Karpas-422 (cell line): ENCODE data around the gene FOXP4. TPM values are rescaled to one million over a fixed set of nuclear protein-coding genes. Genes with fewer than 3 reads are reported as not detected.

ENCODE experiments used
- DNase-seq: peaks from one replicate; pipeline ENCODE4 v3.0.0-alpha.2; 2015
- H2AFZ ChIP-seq: fragments of 200-600 bp; sonication (generic); 2 replicates; pipeline ENCODE4 v1.6.1; 2014; ENCODE audit warnings: antibody characterized with exemption, low read length, mixed read lengths
- H3K27ac ChIP-seq: fragments of 200-600 bp; sonication (generic); 2 replicates; pipeline ENCODE4 v1.5.1; 2014; ENCODE audit warnings: mild to moderate bottlenecking, low read length, moderate library complexity
- H3K27me3 ChIP-seq: fragments of 200-600 bp; sonication (generic); 2 replicates; pipeline ENCODE4 v1.6.1; 2014; ENCODE audit warnings: low read length, mixed read lengths
- H3K36me3 ChIP-seq: fragments of 200-600 bp; sonication (generic); 2 replicates; pipeline ENCODE4 v1.6.1; 2014; ENCODE audit warnings: low read length, mixed read lengths; ENCODE audit not compliant: insufficient read depth
- H3K4me1 ChIP-seq: fragments of 200-600 bp; sonication (generic); 2 replicates; pipeline ENCODE4 v1.6.1; 2014; ENCODE audit warnings: mild to moderate bottlenecking, low read length, mixed read lengths
- H3K4me2 ChIP-seq: fragments of 200-600 bp; sonication (generic); 2 replicates; pipeline ENCODE4 v1.6.1; 2014; ENCODE audit warnings: low read length, low read depth, mild to moderate bottlenecking; ENCODE audit not compliant: poor library complexity, severe bottlenecking
- H3K4me3 ChIP-seq: fragments of 200-600 bp; sonication (generic); 2 replicates; pipeline ENCODE4 v1.5.1; 2014; ENCODE audit warnings: mild to moderate bottlenecking, antibody characterized with exemption, low read length, mixed read lengths
- H3K79me2 ChIP-seq: fragments of 200-600 bp; sonication (generic); 2 replicates; pipeline ENCODE4 v1.6.1; 2014; ENCODE audit warnings: mild to moderate bottlenecking, low read length, mixed read lengths
- H3K9ac ChIP-seq: fragments of 200-600 bp; sonication (generic); 2 replicates; pipeline ENCODE4 v1.6.0; 2014; ENCODE audit warnings: low read length
- H3K9me2 ChIP-seq: fragments of 200-600 bp; sonication (generic), shearing (Covaris generic); replicated peaks from 2 replicates; pipeline ENCODE4 v1.6.0; 2014; ENCODE audit warnings: mild to moderate bottlenecking, low read length, moderate library complexity; ENCODE audit not compliant: insufficient read depth
- H3K9me3 ChIP-seq: fragments of 300-700, 200-600 bp; sonication (generic); 2 replicates; pipeline ENCODE4 v1.6.1; 2014; ENCODE audit warnings: low read length, mixed read lengths
- H4K20me1 ChIP-seq: fragments of 200-600 bp; sonication (generic); 2 replicates; pipeline ENCODE4 v1.6.1; 2014; ENCODE audit warnings: mild to moderate bottlenecking, antibody characterized with exemption, low read length, low read depth; ENCODE audit not compliant: insufficient read depth
- total RNA-seq: library from RNA; depleted of rRNA; stranded (reverse); fragments of >200 nt; shearing (Covaris generic); gene quantifications from 2 replicates; pipeline ENCODE4 v1.2.3, GENCODE V29; 2014; ENCODE audit warnings: low replicate concordance

FOXP4 gene
- total RNA-seq, 1 experiment from 2014 or later: 5.0 TPM

DNA sequence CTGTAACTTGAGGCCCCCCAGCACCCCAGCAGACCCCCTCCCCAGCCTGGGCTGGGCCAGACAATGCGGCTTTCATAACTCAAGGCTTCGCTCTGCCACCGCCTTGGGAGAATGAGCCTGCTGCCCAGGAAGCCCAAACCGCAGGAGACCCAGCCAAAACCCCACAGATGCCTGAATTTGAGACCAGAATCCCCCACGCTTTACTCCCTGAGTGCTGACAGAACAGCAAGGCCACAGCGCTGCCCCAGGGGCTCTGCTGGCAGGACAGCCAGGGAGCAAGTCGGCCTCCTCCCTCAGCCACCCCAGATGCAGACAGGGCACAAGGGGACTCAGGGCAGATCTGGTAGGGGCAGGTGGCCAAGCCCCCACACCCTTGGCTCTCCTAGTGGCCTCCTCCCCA, 94.2 kb downstream of the FOXP4 start:
- DNase-seq: no peak

DNA sequence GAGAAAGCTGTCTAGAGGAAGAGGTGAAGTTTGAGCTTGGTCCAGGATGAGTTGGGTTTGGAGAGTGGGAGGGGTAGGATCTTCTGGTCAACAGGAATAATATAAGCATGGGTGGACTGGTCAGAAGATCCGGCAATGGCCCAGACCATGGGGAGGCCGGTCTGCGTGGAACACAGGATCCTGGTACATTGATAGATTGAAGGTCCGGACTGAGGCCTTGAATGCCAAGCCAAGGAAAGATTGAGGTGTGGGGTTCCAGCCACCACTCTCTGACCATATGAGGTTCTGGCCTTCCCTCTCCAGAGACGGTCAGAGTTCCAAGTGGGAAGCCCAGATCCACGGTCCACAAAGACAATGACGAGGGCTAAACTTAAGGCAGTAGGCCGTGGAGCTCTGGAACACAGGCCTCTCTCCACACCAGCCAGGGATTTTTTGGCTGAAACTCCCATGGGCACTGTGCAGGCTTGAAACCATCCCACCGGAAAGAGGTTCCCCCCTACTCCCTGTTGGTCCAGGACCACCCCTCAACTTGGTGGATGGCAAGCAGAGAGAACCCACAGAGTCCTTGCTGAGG, 95.3 kb downstream of the FOXP4 start:
- H3K79me2 ChIP-seq: no peaks in the 10 kb centered on the region
- H3K4me3 ChIP-seq: no peak overlapping the region
- no peaks in the 10 kb centered on the region for H3K27me3 ChIP-seq
- H2AFZ ChIP-seq: no peak overlapping the region
- no peak overlapping the region for H3K9ac ChIP-seq
- H3K4me2 ChIP-seq: no peak overlapping the region
- H3K4me1 ChIP-seq: no peaks in the 10 kb centered on the region
- no peak for DNase-seq
- H3K9me3 ChIP-seq: no peaks in the 10 kb centered on the region
- H3K9me2 ChIP-seq: no peaks in the 10 kb centered on the region
- no peaks in the 10 kb centered on the region for H4K20me1 ChIP-seq
- H3K36me3 ChIP-seq: no peaks in the 10 kb centered on the region
- no peak overlapping the region for H3K27ac ChIP-seq

More for the DNA sequence above, 94.2 kb downstream of the FOXP4 start:
- H3K4me1 ChIP-seq: no peaks in the 10 kb centered on the region
- H3K27ac ChIP-seq: no peak overlapping the region
- no peaks in the 10 kb centered on the region for H3K27me3 ChIP-seq
- H3K4me2 ChIP-seq: no peak overlapping the region
- H2AFZ ChIP-seq: no peak overlapping the region
- no peaks in the 10 kb centered on the region for H4K20me1 ChIP-seq
- no peak overlapping the region for H3K4me3 ChIP-seq
- H3K9ac ChIP-seq: no peak overlapping the region
- H3K9me3 ChIP-seq: no peaks in the 10 kb centered on the region
- no peaks in the 10 kb centered on the region for H3K9me2 ChIP-seq
- no peaks in the 10 kb centered on the region for H3K79me2 ChIP-seq
- H3K36me3 ChIP-seq: no peaks in the 10 kb centered on the region

DNA sequence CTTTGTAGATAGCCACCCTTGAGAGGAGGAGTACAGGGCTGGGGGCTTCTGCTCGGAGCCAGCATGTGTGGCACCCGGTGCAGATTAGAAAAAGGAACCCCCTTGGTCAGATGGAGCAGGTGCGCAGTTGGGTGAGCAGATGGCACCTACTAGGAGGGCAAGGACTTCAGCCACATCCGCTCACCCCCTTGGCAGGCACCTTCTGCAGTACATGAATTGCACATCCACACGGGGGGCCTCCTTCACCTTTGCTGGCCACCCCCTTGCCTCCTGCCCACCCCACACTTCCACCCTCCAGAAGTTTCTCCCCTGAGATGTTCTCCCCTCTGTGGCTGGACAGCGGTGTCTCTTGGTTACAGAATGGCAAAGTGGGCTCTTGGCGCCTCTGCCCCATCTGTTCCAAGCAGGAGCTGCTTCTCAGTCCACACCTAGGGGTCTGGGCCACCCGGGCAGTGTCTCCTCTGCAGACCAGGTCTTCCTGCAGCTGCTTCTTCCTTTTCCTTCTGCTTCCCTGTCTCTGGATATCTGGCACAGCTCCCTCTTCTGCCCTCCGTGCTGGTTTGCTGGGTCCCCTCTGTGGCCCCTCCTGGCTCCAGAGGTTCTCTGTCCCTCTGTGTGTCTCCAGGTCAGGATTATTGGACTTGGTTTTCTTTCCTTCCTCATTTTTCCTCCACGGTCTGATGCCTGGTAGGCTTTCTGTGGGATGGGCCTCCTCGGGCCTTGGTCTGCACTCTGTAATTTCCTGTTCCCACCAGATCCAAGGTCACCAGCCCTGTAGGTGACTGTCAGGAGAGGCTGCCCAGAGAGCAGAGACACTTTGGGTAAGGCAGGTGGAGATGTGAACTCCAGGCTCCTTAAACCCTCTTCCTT, 96.1 kb downstream of the FOXP4 start:
- no peaks in the 10 kb centered on the region for H4K20me1 ChIP-seq
- H3K4me2 ChIP-seq: no peak overlapping the region
- no peak overlapping the region for H3K4me3 ChIP-seq
- no peaks in the 10 kb centered on the region for H3K4me1 ChIP-seq
- no peak overlapping the region for H3K27ac ChIP-seq
- H3K9me2 ChIP-seq: no peaks in the 10 kb centered on the region
- H3K79me2 ChIP-seq: no peaks in the 10 kb centered on the region
- H3K9me3 ChIP-seq: no peaks in the 10 kb centered on the region
- no peaks in the 10 kb centered on the region for H3K36me3 ChIP-seq
- no peak for DNase-seq
- H3K27me3 ChIP-seq: no peaks in the 10 kb centered on the region
- H2AFZ ChIP-seq: no peak overlapping the region
- H3K9ac ChIP-seq: no peak overlapping the region

DNA sequence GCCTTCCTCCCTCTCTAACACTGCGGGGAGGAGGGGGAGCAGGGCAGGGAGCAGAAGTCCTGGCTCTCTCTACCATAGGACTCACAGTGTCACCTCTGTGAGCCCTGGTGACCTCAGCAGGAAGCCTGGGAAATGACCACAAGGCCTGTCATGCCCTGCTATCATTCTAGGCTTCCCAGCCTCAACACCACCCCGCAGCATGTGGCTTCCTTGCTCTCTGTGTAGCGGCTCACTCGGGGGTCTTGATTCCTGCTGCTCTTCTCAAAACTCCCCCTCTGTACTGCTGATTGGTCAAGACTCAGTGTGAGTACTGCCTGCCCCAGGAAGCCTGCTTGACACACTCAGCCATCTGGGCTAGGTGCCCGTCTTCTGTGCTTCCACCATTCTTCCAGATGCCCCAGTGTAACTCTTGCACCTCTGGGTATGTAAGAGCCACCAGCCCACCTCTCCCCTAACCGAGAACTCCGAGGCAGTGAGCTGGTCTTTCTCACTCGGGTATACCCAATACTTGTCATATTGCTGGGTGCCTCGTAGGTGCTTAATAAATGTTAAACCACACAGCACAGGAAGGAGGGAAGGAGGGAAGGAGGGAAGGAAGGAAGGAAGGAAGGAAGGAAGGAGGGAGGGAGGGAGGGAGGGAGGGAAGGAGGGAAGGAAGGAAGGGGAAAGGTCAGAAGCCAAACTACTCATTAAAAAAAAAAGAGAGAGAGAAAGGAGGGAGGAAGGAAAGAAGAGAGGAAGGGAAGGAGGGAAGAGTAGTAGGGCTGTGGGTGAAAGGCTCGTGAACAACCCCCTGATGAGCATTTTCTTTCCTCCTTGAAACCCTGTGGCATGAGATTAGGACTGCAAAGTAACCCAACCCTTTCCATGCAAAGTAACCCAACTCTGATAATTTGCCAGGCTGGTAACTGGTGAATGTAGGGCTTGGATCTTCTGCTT, 97.0 kb downstream of the FOXP4 start:
- Histone ChIP-seq H3K4me2 (no peak overlapping the region), H3K9ac (no peak overlapping the region), H3K9me3 (no peaks in the 10 kb centered on the region)

DNA sequence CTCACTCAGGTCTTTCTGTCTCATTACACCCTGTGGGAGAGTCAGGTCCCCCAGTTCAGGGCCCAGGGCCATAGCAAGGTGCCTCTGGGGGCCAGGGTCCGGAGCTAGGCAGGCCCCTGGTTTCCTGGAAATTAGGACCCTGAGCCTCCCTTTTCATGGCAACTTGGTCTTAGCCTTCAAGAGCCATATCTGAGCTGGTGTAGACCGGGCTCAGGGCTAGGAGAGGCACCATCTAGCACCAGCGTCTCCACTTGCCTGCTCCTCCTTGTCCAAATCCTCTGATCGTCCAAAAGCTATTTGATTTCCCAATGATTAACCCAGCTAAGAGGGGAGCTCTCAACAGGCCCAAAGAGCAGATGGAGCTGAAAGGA, 97.7 kb downstream of the FOXP4 start:
- H3K4me3 ChIP-seq: no peak overlapping the region
- no peaks in the 10 kb centered on the region for H3K9me2 ChIP-seq
- H2AFZ ChIP-seq: no peak overlapping the region
- no peak overlapping the region for H3K4me2 ChIP-seq
- DNase-seq: no peak
- H3K79me2 ChIP-seq: no peaks in the 10 kb centered on the region
- H3K4me1 ChIP-seq: no peaks in the 10 kb centered on the region
- H3K27me3 ChIP-seq: no peaks in the 10 kb centered on the region
- H3K27ac ChIP-seq: no peak overlapping the region
- H3K9ac ChIP-seq: no peak overlapping the region
- no peaks in the 10 kb centered on the region for H3K36me3 ChIP-seq
- H3K9me3 ChIP-seq: no peaks in the 10 kb centered on the region
- no peaks in the 10 kb centered on the region for H4K20me1 ChIP-seq

More for the DNA sequence above, 97.0 kb downstream of the FOXP4 start:
- no peaks in the 10 kb centered on the region for H3K36me3 ChIP-seq
- no peaks in the 10 kb centered on the region for H3K9me2 ChIP-seq
- no peak overlapping the region for H3K27ac ChIP-seq
- H3K79me2 ChIP-seq: no peaks in the 10 kb centered on the region
- DNase-seq: no peak
- H4K20me1 ChIP-seq: no peaks in the 10 kb centered on the region
- H3K4me1 ChIP-seq: no peaks in the 10 kb centered on the region
- no peak overlapping the region for H2AFZ ChIP-seq
- H3K27me3 ChIP-seq: no peaks in the 10 kb centered on the region
- no peak overlapping the region for H3K4me3 ChIP-seq

DNA sequence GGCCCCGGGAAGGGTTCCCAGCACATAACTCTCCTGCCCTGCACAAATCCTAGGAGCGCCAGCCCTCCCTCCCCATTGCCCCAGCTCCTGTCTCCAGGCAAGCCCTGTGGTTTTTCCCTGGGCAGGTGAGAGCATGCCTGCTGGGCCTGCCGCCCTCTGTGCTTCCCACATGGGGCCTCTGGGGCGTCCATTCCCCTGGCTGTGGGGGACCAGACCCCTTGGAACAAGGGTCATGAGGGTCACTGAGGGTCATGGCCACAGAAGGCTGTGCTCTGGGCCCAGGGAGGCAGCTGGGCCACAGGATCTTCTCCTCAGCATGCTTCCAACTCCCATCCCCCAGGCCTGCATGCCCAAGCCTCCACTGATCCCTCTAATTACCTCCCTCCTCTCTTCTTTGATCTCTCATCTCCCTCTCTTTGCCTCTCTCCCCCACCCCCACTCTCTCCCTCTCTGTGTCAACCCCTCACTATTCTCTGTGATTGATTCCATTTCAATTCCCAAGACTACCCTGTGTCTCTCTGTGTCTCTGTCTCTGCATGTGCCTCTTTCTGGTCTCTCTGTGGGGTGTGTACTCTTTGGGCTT, 98.2 kb downstream of the FOXP4 start:
- no peak for DNase-seq
- no peaks in the 10 kb centered on the region for H3K9me2 ChIP-seq
- H3K4me1 ChIP-seq: no peaks in the 10 kb centered on the region
- no peaks in the 10 kb centered on the region for H3K79me2 ChIP-seq
- H3K36me3 ChIP-seq: no peaks in the 10 kb centered on the region
- no peaks in the 10 kb centered on the region for H4K20me1 ChIP-seq
- no peak overlapping the region for H3K4me2 ChIP-seq
- no peaks in the 10 kb centered on the region for H3K27me3 ChIP-seq
- H3K9me3 ChIP-seq: no peaks in the 10 kb centered on the region
- no peak overlapping the region for H3K4me3 ChIP-seq
- no peak overlapping the region for H2AFZ ChIP-seq
- no peak overlapping the region for H3K27ac ChIP-seq
- no peak overlapping the region for H3K9ac ChIP-seq

DNA sequence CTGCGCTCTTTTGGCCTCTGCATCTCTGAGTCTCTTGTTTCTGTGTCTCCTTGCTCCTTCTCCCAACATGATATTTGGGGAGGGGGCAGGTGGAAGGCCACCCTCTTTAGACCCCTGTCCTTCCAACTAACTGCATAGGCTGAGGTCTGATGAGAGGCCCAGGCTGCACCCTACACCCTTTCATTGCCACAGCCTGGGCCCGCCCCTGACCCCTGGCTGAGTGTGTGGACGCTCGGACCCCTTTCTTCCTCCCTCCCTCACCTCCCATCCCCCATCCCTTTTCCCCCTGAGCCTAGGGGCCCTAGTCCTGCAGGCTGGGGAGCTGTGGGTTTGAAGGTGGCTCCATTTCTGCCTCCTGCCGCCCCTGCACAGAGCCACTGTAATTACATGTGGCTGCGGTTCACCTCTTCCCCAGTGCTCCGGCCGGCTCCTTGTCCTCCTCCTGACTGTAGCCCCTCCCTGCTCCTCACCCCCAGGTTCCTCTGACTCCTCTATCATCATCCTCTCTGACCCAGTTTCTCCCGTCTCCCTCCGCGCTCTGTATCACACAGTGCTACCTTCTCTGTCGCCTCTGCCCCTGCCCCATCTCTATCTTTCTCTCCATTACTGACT, 98.9 kb downstream of the FOXP4 start:
- H2AFZ ChIP-seq: no peak overlapping the region
- no peaks in the 10 kb centered on the region for H3K27me3 ChIP-seq
- H3K9me3 ChIP-seq: no peaks in the 10 kb centered on the region
- DNase-seq: no peak
- H3K27ac ChIP-seq: no peak overlapping the region
- H3K9me2 ChIP-seq: no peaks in the 10 kb centered on the region
- no peaks in the 10 kb centered on the region for H4K20me1 ChIP-seq
- H3K79me2 ChIP-seq: no peaks in the 10 kb centered on the region
- no peak overlapping the region for H3K9ac ChIP-seq
- H3K36me3 ChIP-seq: no peaks in the 10 kb centered on the region
- no peaks in the 10 kb centered on the region for H3K4me1 ChIP-seq
- H3K4me2 ChIP-seq: no peak overlapping the region
- H3K4me3 ChIP-seq: no peak overlapping the region
